ENCODE results near the gene SETD4. TPM values are rescaled to one million over a fixed set of nuclear protein-coding genes. Genes with fewer than 3 reads are reported as not detected.

SETD4 gene
- total and polyA plus RNA-seq, 2 of the 13 experiments (the other 11 are each of a cell fraction or from before 2014, with no cell fraction given): 7.1 to 14.4 TPM

DNA sequence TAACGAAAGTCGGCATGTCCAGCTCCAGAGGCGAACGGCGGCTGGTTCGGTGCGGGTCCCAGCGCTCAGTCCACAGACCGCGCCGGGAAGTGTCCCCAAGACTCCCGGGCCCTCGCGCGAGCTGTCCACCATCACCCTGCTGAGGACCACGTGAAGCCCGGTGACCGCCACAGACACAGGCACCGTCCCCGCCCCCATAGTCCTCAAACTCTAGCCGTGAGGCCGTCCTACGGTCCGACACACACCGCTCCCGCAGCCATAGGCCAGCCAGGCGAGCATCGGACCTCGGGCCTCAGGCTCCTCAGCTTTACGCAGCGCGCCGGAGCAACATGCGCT is 535 bp downstream of the SETD4 start (continued):
- TF ChIP-seq FOXJ3 (CRISPR knock-in tag; IDR thresholded peaks at IDR 0.05; ENCODE audit: borderline replicate concordance) (0 out of 2 replicates have a peak, but pooled peaks have one; percentile 10), ARHGAP35 (CRISPR knock-in tag; IDR thresholded peaks at IDR 0.05; ENCODE audit: borderline replicate concordance) (no peak), ZNF879 (CRISPR knock-in tag; IDR thresholded peaks at IDR 0.05) (peak; percentile 60), TCF12 (IDR thresholded peaks at IDR 0.05) (no peak), TCF12 (CRISPR knock-in tag; IDR thresholded peaks at IDR 0.05) (no peak), RFX1 (IDR thresholded peaks at IDR 0.05) (no peak), ARID2 (CRISPR knock-in tag; IDR thresholded peaks at IDR 0.05; ENCODE audit: borderline replicate concordance) (no peak), ZNF24 (IDR thresholded peaks at IDR 0.05) (no peak), NCOA1 (CRISPR knock-in tag; IDR thresholded peaks at IDR 0.05) (peak; percentile 25; the same call in 1 of the 2 replicates), ZNF552 (CRISPR knock-in tag; IDR thresholded peaks at IDR 0.05; ENCODE audit: borderline replicate concordance) (no peak), DR1 (CRISPR knock-in tag; IDR thresholded peaks at IDR 0.05) (no peak), ZNF446 (CRISPR knock-in tag; IDR thresholded peaks at IDR 0.05) (0 out of 2 replicates have a peak, but pooled peaks have one; percentile 14), SMAD9 (CRISPR knock-in tag; IDR thresholded peaks at IDR 0.05) (no peak), GTF2F1 (IDR thresholded peaks at IDR 0.05; ENCODE audit: low read length) (no peak), NR2F2 (IDR thresholded peaks at IDR 0.05; ENCODE audit: borderline replicate concordance, low read depth) (no peak), LCORL (IDR thresholded peaks at IDR 0.05) (no peak), LCORL (CRISPR knock-in tag; IDR thresholded peaks at IDR 0.05) (0 out of 2 replicates have a peak, but pooled peaks have one; percentile 16), MIER2 (CRISPR knock-in tag; IDR thresholded peaks at IDR 0.05) (no peak), ZNF274 (CRISPR knock-in tag; IDR thresholded peaks at IDR 0.05) (peak; percentile 29; the same call in 1 of the 2 replicates), ZFP82 (CRISPR knock-in tag; IDR thresholded peaks at IDR 0.05; ENCODE audit: borderline replicate concordance) (no peak), IRF2 (CRISPR knock-in tag; IDR thresholded peaks at IDR 0.05) (no peak), ZFY (CRISPR knock-in tag; IDR thresholded peaks at IDR 0.05) (no peak), GATAD1 (CRISPR knock-in tag; IDR thresholded peaks at IDR 0.05) (no peak), SNAI1 (CRISPR knock-in tag; IDR thresholded peaks at IDR 0.05; ENCODE audit: borderline replicate concordance) (no peak)
- TF ChIP-seq, protein P1, sequence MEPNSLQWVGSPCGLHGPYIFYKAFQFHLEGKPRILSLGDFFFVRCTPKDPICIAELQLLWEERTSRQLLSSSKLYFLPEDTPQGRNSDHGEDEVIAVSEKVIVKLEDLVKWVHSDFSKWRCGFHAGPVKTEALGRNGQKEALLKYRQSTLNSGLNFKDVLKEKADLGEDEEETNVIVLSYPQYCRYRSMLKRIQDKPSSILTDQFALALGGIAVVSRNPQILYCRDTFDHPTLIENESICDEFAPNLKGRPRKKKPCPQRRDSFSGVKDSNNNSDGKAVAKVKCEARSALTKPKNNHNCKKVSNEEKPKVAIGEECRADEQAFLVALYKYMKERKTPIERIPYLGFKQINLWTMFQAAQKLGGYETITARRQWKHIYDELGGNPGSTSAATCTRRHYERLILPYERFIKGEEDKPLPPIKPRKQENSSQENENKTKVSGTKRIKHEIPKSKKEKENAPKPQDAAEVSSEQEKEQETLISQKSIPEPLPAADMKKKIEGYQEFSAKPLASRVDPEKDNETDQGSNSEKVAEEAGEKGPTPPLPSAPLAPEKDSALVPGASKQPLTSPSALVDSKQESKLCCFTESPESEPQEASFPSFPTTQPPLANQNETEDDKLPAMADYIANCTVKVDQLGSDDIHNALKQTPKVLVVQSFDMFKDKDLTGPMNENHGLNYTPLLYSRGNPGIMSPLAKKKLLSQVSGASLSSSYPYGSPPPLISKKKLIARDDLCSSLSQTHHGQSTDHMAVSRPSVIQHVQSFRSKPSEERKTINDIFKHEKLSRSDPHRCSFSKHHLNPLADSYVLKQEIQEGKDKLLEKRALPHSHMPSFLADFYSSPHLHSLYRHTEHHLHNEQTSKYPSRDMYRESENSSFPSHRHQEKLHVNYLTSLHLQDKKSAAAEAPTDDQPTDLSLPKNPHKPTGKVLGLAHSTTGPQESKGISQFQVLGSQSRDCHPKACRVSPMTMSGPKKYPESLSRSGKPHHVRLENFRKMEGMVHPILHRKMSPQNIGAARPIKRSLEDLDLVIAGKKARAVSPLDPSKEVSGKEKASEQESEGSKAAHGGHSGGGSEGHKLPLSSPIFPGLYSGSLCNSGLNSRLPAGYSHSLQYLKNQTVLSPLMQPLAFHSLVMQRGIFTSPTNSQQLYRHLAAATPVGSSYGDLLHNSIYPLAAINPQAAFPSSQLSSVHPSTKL (CRISPR knock-in tag; IDR thresholded peaks at IDR 0.05): no peak
- TF ChIP-seq, protein P2, sequence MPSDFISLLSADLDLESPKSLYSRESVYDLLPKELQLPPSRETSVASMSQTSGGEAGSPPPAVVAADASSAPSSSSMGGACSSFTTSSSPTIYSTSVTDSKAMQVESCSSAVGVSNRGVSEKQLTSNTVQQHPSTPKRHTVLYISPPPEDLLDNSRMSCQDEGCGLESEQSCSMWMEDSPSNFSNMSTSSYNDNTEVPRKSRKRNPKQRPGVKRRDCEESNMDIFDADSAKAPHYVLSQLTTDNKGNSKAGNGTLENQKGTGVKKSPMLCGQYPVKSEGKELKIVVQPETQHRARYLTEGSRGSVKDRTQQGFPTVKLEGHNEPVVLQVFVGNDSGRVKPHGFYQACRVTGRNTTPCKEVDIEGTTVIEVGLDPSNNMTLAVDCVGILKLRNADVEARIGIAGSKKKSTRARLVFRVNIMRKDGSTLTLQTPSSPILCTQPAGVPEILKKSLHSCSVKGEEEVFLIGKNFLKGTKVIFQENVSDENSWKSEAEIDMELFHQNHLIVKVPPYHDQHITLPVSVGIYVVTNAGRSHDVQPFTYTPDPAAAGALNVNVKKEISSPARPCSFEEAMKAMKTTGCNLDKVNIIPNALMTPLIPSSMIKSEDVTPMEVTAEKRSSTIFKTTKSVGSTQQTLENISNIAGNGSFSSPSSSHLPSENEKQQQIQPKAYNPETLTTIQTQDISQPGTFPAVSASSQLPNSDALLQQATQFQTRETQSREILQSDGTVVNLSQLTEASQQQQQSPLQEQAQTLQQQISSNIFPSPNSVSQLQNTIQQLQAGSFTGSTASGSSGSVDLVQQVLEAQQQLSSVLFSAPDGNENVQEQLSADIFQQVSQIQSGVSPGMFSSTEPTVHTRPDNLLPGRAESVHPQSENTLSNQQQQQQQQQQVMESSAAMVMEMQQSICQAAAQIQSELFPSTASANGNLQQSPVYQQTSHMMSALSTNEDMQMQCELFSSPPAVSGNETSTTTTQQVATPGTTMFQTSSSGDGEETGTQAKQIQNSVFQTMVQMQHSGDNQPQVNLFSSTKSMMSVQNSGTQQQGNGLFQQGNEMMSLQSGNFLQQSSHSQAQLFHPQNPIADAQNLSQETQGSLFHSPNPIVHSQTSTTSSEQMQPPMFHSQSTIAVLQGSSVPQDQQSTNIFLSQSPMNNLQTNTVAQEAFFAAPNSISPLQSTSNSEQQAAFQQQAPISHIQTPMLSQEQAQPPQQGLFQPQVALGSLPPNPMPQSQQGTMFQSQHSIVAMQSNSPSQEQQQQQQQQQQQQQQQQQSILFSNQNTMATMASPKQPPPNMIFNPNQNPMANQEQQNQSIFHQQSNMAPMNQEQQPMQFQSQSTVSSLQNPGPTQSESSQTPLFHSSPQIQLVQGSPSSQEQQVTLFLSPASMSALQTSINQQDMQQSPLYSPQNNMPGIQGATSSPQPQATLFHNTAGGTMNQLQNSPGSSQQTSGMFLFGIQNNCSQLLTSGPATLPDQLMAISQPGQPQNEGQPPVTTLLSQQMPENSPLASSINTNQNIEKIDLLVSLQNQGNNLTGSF (CRISPR knock-in tag; IDR thresholded peaks at IDR 0.05): no peak

Measured in HepG2 (cell line).